ENCODE measurements around the gene SLC26A1.

DNA sequence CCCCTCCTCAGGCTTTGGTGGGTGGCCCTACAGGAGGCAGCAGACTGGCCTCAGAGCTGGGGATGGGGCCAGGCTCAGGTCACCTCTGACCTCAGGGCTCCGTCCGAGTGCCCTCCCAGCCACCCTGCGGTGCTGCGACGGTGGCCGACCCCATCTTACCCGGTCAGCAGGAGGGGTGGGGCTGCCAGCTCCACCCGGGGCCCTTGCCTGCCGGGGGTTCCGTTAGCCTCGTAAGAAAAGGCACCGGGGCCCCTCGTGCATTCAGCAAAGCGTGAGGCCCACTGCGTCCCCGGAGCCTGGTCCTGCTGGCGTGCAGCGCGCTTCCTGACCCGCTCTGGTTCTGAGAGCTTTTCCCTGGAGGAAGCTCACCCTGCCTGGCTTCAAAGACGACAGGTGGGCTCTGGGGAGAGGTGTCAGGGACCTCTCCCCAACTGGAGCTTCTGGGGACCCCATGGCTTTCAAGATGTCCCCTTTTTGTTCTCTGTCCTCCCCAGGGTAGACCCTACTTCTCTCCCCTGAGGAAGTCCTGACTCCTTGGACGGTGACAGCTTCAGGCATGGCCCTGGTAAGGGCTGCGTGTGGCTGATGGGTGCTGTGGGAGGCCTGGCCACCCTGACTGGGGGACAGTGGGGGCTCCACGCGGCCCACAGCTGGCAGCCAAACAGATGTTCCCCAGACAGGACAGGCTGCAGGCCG is 34.2 kb upstream of the SLC26A1 start:
- TF ChIP-seq EZH2 (IDR thresholded peaks at IDR 0.05; ENCODE audit: low read length): no peak
- no peak for TF ChIP-seq CTCF (optimal IDR thresholded peaks at IDR 0.05 in 1 of 3, IDR thresholded peaks at IDR 0.05 in 1 of 3, conservative IDR thresholded peaks at IDR 0.05 in 1 of 3; ENCODE audit: extremely low read depth in 1 of 3, insufficient read depth in 2 of 3, low read length in 3 of 3)
